H1 (cell line): Measurements from ENCODE around the gene MMP25. TPM values are rescaled to one million over a fixed set of nuclear protein-coding genes. Genes with fewer than 3 reads are reported as not detected.
A peak's percentile ranks its signal among the peaks of the same experiment; 100 is the strongest.

Experiments
- CTCF ChIA-PET: fragments of 300-600 bp; sonication (Branson Sonifier 250); formaldehyde crosslinking; loops from one replicate; lab custom pipeline; 2021; ENCODE audit not compliant: partially characterized antibody; lab: Charles Lee
- POLR2A ChIA-PET: fragments of 300-600 bp; sonication (Branson Sonifier 250); formaldehyde crosslinking; loops from one replicate; lab custom pipeline; 2021; ENCODE audit warnings: inconsistent platforms; ENCODE audit not compliant: partially characterized antibody; lab: Charles Lee
- DNase-seq, 2 experiments: peaks; one replicate each; pipeline versions ENCODE4 v3.0.0 to v3.0.0-alpha.2; 2010 to 2022; ENCODE audit warnings: low spot score in 2 of 2, low read depth in 1 of 2, mixed read lengths in 1 of 2
- FAIRE-seq: peaks from 2 replicates; lab custom pipeline; 2011; peaks lifted over from hg19 to GRCh38; lab: Jason Lieb, UNC
- H2AFZ ChIP-seq: 2 replicates; pipeline ENCODE4 v1.8.1; 2012; ENCODE audit warnings: low read length, inconsistent platforms
- H2AK5ac ChIP-seq: 2 replicates; pipeline ENCODE4 v1.6.1; 2013; ENCODE audit warnings: low read depth, low read length
- H2BK120ac ChIP-seq: replicated peaks from 2 replicates; pipeline ENCODE3; 2013; ENCODE audit warnings: low read depth, low read length, inconsistent platforms
- H2BK12ac ChIP-seq: 2 replicates; pipeline ENCODE4 v1.6.1; 2013; ENCODE audit warnings: low read depth, low read length
- H2BK15ac ChIP-seq: 2 replicates; pipeline ENCODE4 v1.6.1; 2013; ENCODE audit warnings: low read length
- H2BK20ac ChIP-seq: 2 replicates; pipeline ENCODE4 v1.6.1; 2013; ENCODE audit warnings: low read length
- H2BK5ac ChIP-seq: 2 replicates; pipeline ENCODE4 v1.6.1; 2013; ENCODE audit warnings: low read depth, low read length
- H3K14ac ChIP-seq: 2 replicates; pipeline ENCODE4 v1.6.1; 2013; ENCODE audit warnings: inconsistent platforms; ENCODE audit not compliant: insufficient read length
- H3K18ac ChIP-seq: 2 replicates; pipeline ENCODE4 v1.6.1; 2013; ENCODE audit warnings: low read length; ENCODE audit errors: extremely low read depth
- H3K23ac ChIP-seq: 2 replicates; pipeline ENCODE4 v1.6.1; 2013; ENCODE audit warnings: inconsistent platforms; ENCODE audit not compliant: insufficient read length
- H3K23me2 ChIP-seq: 2 replicates; pipeline ENCODE4 v1.6.1; 2013; ENCODE audit warnings: low read depth, low read length
- H3K27ac ChIP-seq: 2 replicates; pipeline ENCODE4 v1.6.1; 2011; ENCODE audit warnings: low read depth, low read length, inconsistent platforms
- H3K27me3 ChIP-seq, 4 experiments: replicated peaks in 1 of 4; 1 replicate in 1 of 4; 2 replicates in 3 of 4; pipeline versions ENCODE4 v1.6.1 to v1.8.1; 2011 to 2013; ENCODE audit warnings: low read length in 3 of 4, mild to moderate bottlenecking in 3 of 4, inconsistent platforms in 2 of 4, mixed read lengths in 2 of 4, moderate library complexity in 1 of 4; ENCODE audit not compliant: control insufficient read depth in 3 of 4, insufficient read depth in 3 of 4; ENCODE audit errors: extremely low read depth in 1 of 4
- H3K36me3 ChIP-seq, 4 experiments: 2 replicates each; pipeline versions ENCODE4 v1.6.1 to v1.8.1; 2011 to 2013; ENCODE audit warnings: mild to moderate bottlenecking in 4 of 4, low read length in 3 of 4, moderate library complexity in 2 of 4, control low read depth in 1 of 4, inconsistent platforms in 1 of 4; ENCODE audit not compliant: insufficient read depth in 4 of 4, control insufficient read depth in 2 of 4
- H3K4ac ChIP-seq: replicated peaks from 2 replicates; pipeline ENCODE3; 2013; ENCODE audit warnings: low read length, low read depth, mixed read lengths, inconsistent platforms; ENCODE audit not compliant: insufficient read length
- H3K4me1 ChIP-seq, 4 experiments: replicated peaks in 1 of 4; 1 replicate in 1 of 4; 2 replicates in 3 of 4; pipeline versions ENCODE4 v1.6.1 to v1.8.1; 2011 to 2013; ENCODE audit warnings: low read length in 3 of 4, inconsistent platforms in 2 of 4, mixed read lengths in 1 of 4; ENCODE audit not compliant: insufficient read depth in 4 of 4, control insufficient read depth in 3 of 4
- H3K4me2 ChIP-seq, 2 experiments: 2 replicates each; pipeline versions ENCODE4 v1.6.1 to v1.8.1; 2011 to 2013; ENCODE audit warnings: low read depth in 2 of 2, low read length in 2 of 2, control low read depth in 1 of 2, inconsistent platforms in 1 of 2, mild to moderate bottlenecking in 1 of 2; ENCODE audit not compliant: insufficient read depth in 1 of 2
- H3K4me3 ChIP-seq, 4 experiments: fragments of 200-600, 300-600 bp in 1 of 4; sonication (generic), shearing (Covaris generic), sonication (Bioruptor Twin) in 1 of 4; 2 replicates each; pipeline versions ENCODE4 v1.5.1 to v1.8.1; 2011 to 2016; ENCODE audit warnings: low read length in 4 of 4, low read depth in 3 of 4, control low read depth in 2 of 4, inconsistent platforms in 2 of 4, mild to moderate bottlenecking in 2 of 4, mixed read lengths in 1 of 4, moderate library complexity in 1 of 4; ENCODE audit not compliant: insufficient read depth in 2 of 4; ENCODE audit errors: extremely low read depth in 1 of 4
- H3K56ac ChIP-seq: replicated peaks from 2 replicates; pipeline ENCODE3; 2013; ENCODE audit warnings: low read depth, mild to moderate bottlenecking, mixed read lengths, low read length, inconsistent platforms; ENCODE audit not compliant: insufficient read length
- H3K79me1 ChIP-seq: 2 replicates; pipeline ENCODE4 v1.6.1; 2013; ENCODE audit warnings: low read depth, low read length, control low read depth
- H3K79me2 ChIP-seq, 2 experiments: 2 replicates each; pipeline versions ENCODE4 v1.6.1 to v1.8.1; 2012 to 2013; ENCODE audit warnings: low read length in 2 of 2, mild to moderate bottlenecking in 2 of 2, inconsistent platforms in 1 of 2; ENCODE audit not compliant: insufficient read depth in 2 of 2, control insufficient read depth in 1 of 2
- H3K9ac ChIP-seq, 4 experiments: replicated peaks in 1 of 4; 1 replicate in 1 of 4; 2 replicates in 3 of 4; pipeline versions ENCODE4 v1.6.1 to v1.8.1; 2011 to 2013; ENCODE audit warnings: low read depth in 3 of 4, low read length in 3 of 4, control low read depth in 2 of 4, mild to moderate bottlenecking in 2 of 4, moderate library complexity in 2 of 4, inconsistent platforms in 1 of 4; ENCODE audit errors: extremely low read depth in 1 of 4
- H3K9me3 ChIP-seq, 2 experiments: 2 replicates each; pipeline versions ENCODE4 v1.6.1 to v1.8.1; 2012 to 2013; ENCODE audit warnings: mild to moderate bottlenecking in 2 of 2, moderate library complexity in 2 of 2, control low read depth in 1 of 2, inconsistent platforms in 1 of 2, low read depth in 1 of 2, low read length in 1 of 2, mixed read lengths in 1 of 2; ENCODE audit not compliant: insufficient read depth in 2 of 2
- H4K20me1 ChIP-seq, 2 experiments: replicated peaks in 1 of 2; 2 replicates each; pipeline versions ENCODE3 to v1.8.1; 2011 to 2013; ENCODE audit warnings: inconsistent platforms in 2 of 2, low read length in 2 of 2, mild to moderate bottlenecking in 1 of 2; ENCODE audit not compliant: insufficient read depth in 2 of 2, control insufficient read depth in 1 of 2
- H4K5ac ChIP-seq: 2 replicates; pipeline ENCODE4 v1.6.1; 2013; ENCODE audit warnings: low read length, low read depth, mixed read lengths, inconsistent platforms; ENCODE audit not compliant: insufficient read length
- H4K8ac ChIP-seq: 2 replicates; pipeline ENCODE4 v1.8.0; 2013; ENCODE audit warnings: mild to moderate bottlenecking, moderate library complexity, low read length, inconsistent platforms; ENCODE audit not compliant: insufficient read depth; ENCODE audit errors: extremely low read depth
- H4K91ac ChIP-seq: replicated peaks from 2 replicates; pipeline ENCODE3; 2013; ENCODE audit warnings: low read length, mixed read lengths, inconsistent platforms; ENCODE audit not compliant: insufficient read length
- CEBPB ChIP-seq: IDR thresholded peaks from 2 replicates; pipeline ENCODE4 v1.6.1; 2012; ENCODE audit warnings: low read depth, low read length
- CHD2 ChIP-seq: IDR thresholded peaks from 2 replicates; pipeline ENCODE4 v1.6.1; 2012; ENCODE audit warnings: low read length, improper control_type of control experiment
- CTCF ChIP-seq, 3 experiments: IDR thresholded peaks; 1 replicate in 2 of 3; 2 replicates in 1 of 3; pipeline versions ENCODE4 v1.5.1 to v1.6.1; 2011; ENCODE audit warnings: low read length in 3 of 3, mild to moderate bottlenecking in 3 of 3, inconsistent platforms in 2 of 3, low read depth in 1 of 3, moderate library complexity in 1 of 3; ENCODE audit not compliant: insufficient read depth in 1 of 3; ENCODE audit errors: control extremely low read depth in 1 of 3
- MAFK ChIP-seq: IDR thresholded peaks from 2 replicates; pipeline ENCODE4 v1.6.1; 2012; ENCODE audit warnings: low read depth, mild to moderate bottlenecking, improper control_type of control experiment, low read length
- MAX ChIP-seq: IDR thresholded peaks from 2 replicates; pipeline ENCODE4 v1.6.1; 2012; ENCODE audit warnings: inconsistent platforms
- POLR2A ChIP-seq, 2 experiments: IDR thresholded peaks; 1 replicate in 1 of 2; 2 replicates in 1 of 2; pipeline ENCODE4 v1.6.1; 2011; ENCODE audit warnings: low read depth in 2 of 2, low read length in 2 of 2, mild to moderate bottlenecking in 2 of 2; ENCODE audit errors: control extremely low read depth in 1 of 2
- SIN3A ChIP-seq, 2 experiments: IDR thresholded peaks in 1 of 2; conservative IDR thresholded peaks in 1 of 2; 2 replicates each; pipeline ENCODE4 v1.6.1; 2011 to 2012; ENCODE audit warnings: low read length in 2 of 2, improper control_type of control experiment in 1 of 2, low read depth in 1 of 2, mild to moderate bottlenecking in 1 of 2
- SIRT6 ChIP-seq: IDR thresholded peaks from one replicate; pipeline ENCODE4 v1.7.1; 2012; ENCODE audit warnings: low read length, inconsistent platforms
- SP2 ChIP-seq: IDR thresholded peaks from 2 replicates; pipeline ENCODE4 v1.6.1; 2012; ENCODE audit warnings: mild to moderate bottlenecking, low read length, inconsistent platforms
- TCF12 ChIP-seq: IDR thresholded peaks from 2 replicates; pipeline ENCODE4 v1.6.1; 2011; ENCODE audit warnings: low read depth, mild to moderate bottlenecking, low read length
- WGBS, 2 experiments: shearing (Covaris generic) in 1 of 2; methylation state at CpG; one replicate each; pipeline versions ENCODE4 v1.1.6 to v1.1.7; 2013 to 2015; ENCODE audit warnings: low lambda C conversion rate in 2 of 2, mixed read lengths in 2 of 2, inconsistent platforms in 1 of 2, low coverage in 1 of 2, missing lambda C conversion rate in 1 of 2; ENCODE audit not compliant: insufficient replicate concordance in 2 of 2, insufficient coverage in 1 of 2, insufficient read length in 1 of 2; ENCODE audit errors: extremely low coverage in 1 of 2, missing lambda C conversion rate in 1 of 2; 5-methylcytosine and 5-hydroxymethylcytosine counted together
- polyA plus RNA-seq, 7 experiments: library from polyadenylated mRNA; depleted of rRNA in 3 of 7; stranded (reverse) in 5 of 7; unstranded in 2 of 7; fragments of >200 nt in 5 of 7; fragments of 200-250 nt in 2 of 7; gene quantifications; 1 replicate in 5 of 7; 2 replicates in 1 of 7; 4 replicates in 1 of 7; pipeline versions ENCODE4 v1.2.1 to v1.2.3, GENCODE V29; 2011 to 2013; ENCODE audit warnings: missing spikeins in 2 of 7, mixed read lengths in 2 of 7
- total RNA-seq: library from RNA; stranded (reverse); fragmentation: NEBNext Ultra II Directional; extraction: Animal tissue kit (Norgen Biotek cat#: 25700); gene quantifications from 2 replicates; pipeline ENCODE4 v1.2.1, GENCODE V29; 2021

MMP25 gene
- total and polyA plus RNA-seq, 2 of the 8 experiments (the other 6 are each of a cell fraction or from before 2014, with no cell fraction given), result 7.7 to 26.7 TPM

- Histone ChIP-seq H3K27me3 (no peaks in the 10 kb centered on the region; a peak in 1 of 7 replicates), H3K14ac (no peak overlapping the region), H2BK15ac (peak overlapping the region; percentile 98), H4K8ac (peak overlapping the region; percentile 58; the same call in 1 of the 2 replicates), H3K18ac (peak overlapping the region; percentile 98), H2BK120ac (peak overlapping the region; percentile 87), H3K27ac (no peak overlapping the region), H2BK5ac (peak overlapping the region; percentile 77; the same call in 1 of the 2 replicates), H4K91ac (peak overlapping the region; percentile 93), H4K20me1 (peaks cover 16 to 32% of the 10 kb centered on the region in 2 experiments), H4K5ac (no peak overlapping the region), H3K4me1 (peaks cover 14 to 59% (median 48%) of the 10 kb centered on the region in 4 experiments), H2AK5ac (peak overlapping the region; percentile 69; the same call in 1 of the 2 replicates), H2BK12ac (peak overlapping the region; percentile 98), H3K56ac (no peak overlapping the region), H3K4me2 (peak overlapping the region; percentile 80), H3K79me2 (peaks cover 11 to 28% of the 10 kb centered on the region in 2 experiments), H2AFZ (no peak overlapping the region), H3K36me3 (peaks cover 6 to 20% (median 12%) of the 10 kb centered on the region in 4 experiments; a peak in 7 of 8 replicates), H3K23ac (no peak overlapping the region), H2BK20ac (peak overlapping the region; percentile 92; the same call in 1 of the 2 replicates), H3K4me3 (peak overlapping the region in 1 of 4 experiments; percentile 58; a peak in 1 of 8 replicates), H3K4ac (peak overlapping the region; percentile 74), H3K9me3 (no peaks in the 10 kb centered on the region), H3K9ac (no peak overlapping the region), H3K23me2 (peaks cover 26% of the 10 kb centered on the region), H3K79me1 (peaks cover 11% of the 10 kb centered on the region; the same call in 1 of the 2 replicates)
- ChIA-PET POLR2A (interaction anchor here (0.7 to 35.7 kb wide), 14 partner anchors 3 to 116 kb away, joined by 3 to 1808 read pairs (median 4); partner anchors contain the start of genes BICDL2, CLDN6, CLDN9 and HCFC1R1), CTCF (interaction anchor here (1.2 to 17.3 kb wide), 6 partner anchors 10 to 30 kb away, joined by 4 to 639 read pairs (median 17); partner anchors contain the start of genes BICDL2, CLDN6, HCFC1R1 and THOC6)
- WGBS, 2 experiments, result 62% methylated on average over 22 of the region's 27 CpGs; no CpG with 5 or more reads in 1 of the 2 experiments
- FAIRE-seq (no peak), DNase-seq (no peak)
- TF ChIP-seq CHD2, result no peak
- no peak for TF ChIP-seq SIN3A (conservative IDR thresholded peaks at IDR 0.05 in 1 of 2, IDR thresholded peaks at IDR 0.05 in 1 of 2; ENCODE audit: low read depth in 1 of 2, low read length in 2 of 2)
- TF ChIP-seq CTCF (IDR thresholded peaks at IDR 0.05; ENCODE audit: control extremely low read depth in 1 of 3, insufficient read depth in 1 of 3, low read depth in 1 of 3, low read length in 3 of 3), result peak in 2 of 3 experiments; percentile 2 to 13; a peak in 2 of 4 replicates
- no peak for TF ChIP-seq TCF12
- TF ChIP-seq MAFK, result no peak
- TF ChIP-seq CEBPB, result no peak
- peak in 1 of 2 experiments; percentile 48; a peak in 1 of 3 replicates for TF ChIP-seq POLR2A (IDR thresholded peaks at IDR 0.05; ENCODE audit: control extremely low read depth in 1 of 2, low read depth in 2 of 2, low read length in 2 of 2)
- peak; percentile 49 for TF ChIP-seq MAX
- TF ChIP-seq SP2, result no peak
- no peak for TF ChIP-seq SIRT6
These were observed 32.8 kb upstream of the MMP25 start for GRCh38 chr16:3013491-3013951.
